ENCODE results near the gene CDCA5.

The CDCA5 gene

DNA sequence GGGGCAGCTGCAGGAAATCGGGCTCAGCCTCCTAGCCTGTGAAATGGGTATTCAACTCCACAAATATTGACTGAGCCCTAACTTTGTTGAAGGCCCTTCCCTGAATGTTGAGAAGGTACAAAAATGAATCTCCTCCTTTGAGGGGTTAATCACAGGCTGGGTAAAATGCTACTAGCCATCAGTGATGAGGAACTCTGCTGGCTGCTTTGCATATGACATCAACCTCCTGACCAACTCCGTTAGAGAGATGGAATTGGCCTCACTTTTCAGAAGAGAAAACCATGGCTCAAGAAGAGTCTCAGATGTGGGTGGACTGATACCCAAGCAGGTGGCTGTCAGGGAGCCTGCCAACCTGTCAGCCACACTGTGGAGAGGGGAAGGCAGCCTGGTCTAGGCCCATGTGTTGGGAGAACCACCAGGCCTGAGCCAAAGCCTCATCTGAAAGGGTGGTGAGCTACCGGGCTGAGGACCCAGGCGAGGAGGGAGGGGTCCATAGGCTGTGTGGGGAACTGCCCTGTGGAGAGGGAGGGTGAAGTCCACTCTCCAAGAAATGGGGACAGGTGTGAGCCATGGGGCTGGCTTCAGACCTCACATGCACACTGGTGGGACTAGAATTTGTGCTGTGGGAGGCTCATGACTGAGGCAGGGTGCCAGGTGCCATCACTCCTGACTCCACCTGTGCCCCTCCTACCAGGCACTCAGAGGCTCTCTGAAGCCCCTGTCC, 11.8 kb downstream of the CDCA5 start:
- DNase-seq (ENCODE audit: low spot score) = no peak

DNA sequence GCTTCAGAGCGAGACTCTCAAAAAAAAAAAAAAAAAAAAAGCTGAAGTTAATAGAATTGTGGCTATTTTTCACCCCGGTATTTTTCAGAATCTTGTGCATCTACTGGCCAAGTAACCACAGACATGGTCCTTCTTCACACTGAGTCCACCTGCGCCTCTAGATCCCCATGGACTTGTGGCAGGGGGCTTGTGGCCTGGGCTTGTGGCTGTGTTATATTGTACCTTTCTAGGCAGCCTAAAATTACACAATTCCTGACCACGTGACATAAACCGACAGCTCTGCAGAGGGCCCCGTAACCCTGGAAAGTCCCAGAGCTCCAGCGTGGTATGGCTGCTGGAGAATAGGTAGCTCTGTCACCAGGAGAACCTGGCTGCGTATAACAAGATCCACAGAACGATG, 14.6 kb downstream of the CDCA5 start:
- DNase-seq (ENCODE audit: low spot score) = no peak

DNA sequence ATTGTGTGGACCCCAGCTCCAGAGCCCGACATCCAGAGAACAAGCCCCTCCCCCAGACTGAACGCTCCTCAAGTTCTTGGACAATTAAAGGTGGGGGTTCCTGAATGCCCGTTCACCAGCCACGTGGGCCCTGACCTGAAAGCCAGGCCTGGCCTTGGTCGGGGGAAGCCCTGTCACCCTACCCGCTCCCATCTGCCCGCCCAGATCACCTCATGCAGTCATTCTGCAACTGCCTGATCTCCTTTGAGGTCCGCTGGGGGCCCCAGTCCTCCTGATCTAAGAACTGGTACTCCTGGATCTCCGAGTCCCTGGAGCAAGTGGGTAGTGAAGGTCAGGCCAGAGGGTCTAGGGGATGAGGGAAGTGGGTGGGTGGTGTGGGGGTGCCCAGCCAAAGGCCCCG, 16.4 kb downstream of the CDCA5 start:
- DNase-seq (ENCODE audit: low spot score) = no peak

DNA sequence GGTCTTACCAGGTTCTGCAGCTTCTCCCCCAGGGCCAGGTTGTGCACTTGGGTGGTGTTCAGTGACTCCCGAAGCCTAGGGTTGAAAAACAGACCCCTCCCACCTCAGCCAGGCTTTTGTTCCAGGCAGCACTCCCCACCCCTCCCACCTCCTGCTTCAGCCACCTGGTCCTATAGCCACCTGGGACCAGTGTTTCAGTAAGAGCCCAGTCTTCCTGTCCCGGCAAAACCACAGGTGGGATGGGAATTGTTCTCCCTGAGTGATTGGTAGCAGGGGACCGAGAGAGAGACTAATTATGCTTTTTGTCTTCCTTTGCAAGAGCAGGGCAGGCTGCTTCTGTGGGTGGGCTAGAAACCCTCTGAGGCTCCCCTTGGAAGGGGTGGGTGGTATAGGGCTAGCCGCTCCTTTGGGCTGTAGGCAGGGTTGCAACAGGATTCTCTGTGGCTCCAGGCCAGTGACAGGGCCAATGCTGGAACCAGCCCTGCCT, 17.0 kb downstream of the CDCA5 start:
- DNase-seq (ENCODE audit: low spot score) = no peak

DNA sequence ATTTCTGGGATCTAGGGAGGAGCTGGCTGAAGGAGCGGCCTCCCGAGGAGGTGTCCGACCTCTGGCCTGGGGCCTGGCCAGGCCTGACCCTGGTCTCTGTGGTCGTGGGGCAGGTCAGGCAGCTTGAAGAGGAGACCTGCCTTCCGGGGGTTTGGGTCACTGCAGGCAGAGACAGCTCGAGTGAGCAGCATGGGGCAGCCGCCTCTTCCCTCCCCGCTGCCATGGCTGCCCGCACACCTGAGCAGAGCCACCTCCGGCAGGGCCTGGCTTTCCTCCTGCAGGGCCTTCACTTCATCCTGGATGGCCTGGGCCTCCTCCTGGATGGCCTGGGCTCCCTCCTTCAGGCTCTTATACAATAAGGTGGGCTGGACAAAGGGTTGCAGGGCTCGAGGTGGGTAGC, 17.5 kb downstream of the CDCA5 start:
- no peak for DNase-seq (ENCODE audit: low spot score)

DNA sequence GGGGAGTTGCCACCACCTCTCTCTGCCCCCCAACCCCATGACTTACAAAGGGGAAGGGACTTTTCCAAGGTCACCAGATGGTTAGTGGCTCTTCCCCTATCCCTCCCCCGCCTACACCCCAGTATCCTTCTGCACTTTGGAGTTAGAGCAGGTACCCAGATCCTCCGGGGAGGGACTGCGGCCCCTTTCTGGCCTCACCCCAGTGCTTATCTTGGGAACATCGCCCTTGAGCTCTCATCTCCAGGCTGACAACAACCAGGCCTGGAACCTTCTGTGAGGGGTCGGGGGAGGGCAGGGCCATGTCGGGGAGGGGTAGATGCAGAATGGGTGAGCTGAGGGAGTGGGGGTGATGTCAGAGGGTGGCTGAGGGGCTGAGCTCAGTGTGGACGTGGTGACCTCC, 18.0 kb downstream of the CDCA5 start:
- DNase-seq (ENCODE audit: low spot score) = no peak

DNA sequence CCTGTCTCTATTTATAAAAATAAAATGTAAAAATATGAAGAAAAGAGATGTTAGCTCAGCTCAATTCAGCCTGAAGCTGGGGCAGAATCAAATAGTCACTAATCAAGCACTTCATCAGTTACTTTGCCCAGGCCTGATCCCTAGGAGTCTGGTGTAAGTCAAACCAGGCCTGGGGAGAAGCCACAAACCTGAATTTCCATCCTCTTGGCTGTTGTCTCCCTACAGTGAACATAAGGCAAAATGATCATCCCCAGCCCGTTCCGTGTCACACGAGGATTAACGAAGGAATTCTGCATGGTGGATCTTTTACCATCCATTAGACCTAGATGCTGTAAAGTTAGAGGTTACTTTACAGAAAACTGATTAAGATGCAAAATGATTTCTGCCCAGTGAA, 19.0 kb downstream of the CDCA5 start:
- no peak for DNase-seq (ENCODE audit: low spot score)

DNA sequence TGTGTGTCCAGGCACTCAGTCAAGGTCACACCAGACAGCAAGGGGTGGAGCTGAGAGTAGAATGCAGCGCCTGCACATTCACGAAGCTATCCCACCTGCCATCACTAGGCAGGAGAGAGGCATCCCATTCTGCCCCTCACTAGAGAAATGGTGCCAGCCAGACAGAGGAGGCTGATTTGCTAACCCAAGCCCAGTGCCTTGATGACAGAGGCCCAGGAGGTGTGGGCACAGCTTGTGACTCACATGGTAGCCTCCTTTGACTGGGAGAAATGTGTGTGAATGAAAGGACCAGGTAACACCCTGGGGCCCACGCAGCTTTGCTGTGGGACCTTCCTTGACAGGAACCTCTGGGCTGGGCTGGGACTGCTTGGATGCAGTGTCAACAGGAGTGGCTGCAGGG, 20.3 kb downstream of the CDCA5 start:
- no peak for DNase-seq (ENCODE audit: low spot score)

DNA sequence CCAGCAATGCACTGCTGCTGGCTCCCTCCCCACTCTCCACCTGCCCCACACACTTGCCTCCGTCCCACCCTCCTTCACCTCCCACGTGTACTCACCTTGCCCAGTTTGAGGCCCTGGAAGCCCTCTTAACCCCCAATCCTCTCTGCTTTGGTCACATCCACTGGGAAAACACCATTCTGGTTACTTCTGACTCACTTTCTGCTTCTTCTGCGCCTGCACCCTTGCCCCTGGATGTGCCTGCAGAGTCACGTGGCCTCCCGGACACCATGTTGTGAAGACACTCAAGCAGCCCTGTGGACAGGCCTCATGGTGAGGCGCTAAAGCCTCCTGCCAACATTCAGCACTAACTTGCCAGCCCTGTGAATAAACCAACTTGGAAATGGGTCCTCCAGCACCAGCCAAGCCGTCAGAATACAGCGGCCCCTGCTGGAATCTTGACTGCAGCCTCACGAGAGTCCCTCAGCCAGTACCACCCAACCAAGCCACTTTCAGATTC, 22.9 kb downstream of the CDCA5 start:
- DNase-seq (ENCODE audit: low spot score) = no peak

DNA sequence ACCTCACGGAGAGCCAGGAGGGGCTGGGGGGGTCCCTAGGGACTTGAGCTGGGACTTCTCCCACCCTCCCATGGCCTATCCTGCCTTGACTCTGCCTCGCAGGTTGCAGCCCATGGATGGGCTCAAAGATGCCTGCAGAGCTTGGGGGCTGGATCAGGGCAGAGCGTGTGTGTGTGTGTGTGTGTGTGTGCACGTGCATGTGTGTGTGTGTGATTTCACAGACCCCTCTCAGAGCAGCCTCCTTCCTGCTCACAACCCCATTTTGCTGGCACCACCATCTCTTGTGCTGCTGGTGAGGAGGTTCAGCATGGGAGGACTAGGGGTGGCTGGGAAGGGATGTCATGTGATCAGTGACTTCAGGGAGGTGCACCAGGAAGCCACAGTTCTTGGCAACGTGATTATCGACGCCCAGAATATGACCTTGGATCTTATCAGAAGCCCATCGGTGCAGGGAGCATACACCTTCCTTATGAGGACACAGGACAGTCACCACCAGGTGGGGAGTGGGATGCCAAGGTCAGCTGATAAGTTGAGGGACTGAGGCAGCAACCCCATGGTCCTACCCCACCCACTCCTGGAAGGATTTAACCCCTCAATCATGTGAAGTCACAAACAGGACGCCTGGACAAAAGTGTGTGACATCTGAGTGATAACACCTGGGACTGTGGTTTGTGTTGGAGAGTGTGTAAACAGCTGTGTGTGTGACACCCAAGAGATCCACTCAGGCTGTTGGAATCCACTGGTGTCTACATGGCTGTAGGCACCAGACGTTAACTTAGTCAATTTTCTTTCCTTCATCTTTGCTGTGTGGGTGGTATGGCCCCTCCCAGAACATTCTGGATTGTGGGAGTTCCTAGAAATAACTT, 23.6 kb downstream of the CDCA5 start:
- no peak for DNase-seq (ENCODE audit: low spot score)

DNA sequence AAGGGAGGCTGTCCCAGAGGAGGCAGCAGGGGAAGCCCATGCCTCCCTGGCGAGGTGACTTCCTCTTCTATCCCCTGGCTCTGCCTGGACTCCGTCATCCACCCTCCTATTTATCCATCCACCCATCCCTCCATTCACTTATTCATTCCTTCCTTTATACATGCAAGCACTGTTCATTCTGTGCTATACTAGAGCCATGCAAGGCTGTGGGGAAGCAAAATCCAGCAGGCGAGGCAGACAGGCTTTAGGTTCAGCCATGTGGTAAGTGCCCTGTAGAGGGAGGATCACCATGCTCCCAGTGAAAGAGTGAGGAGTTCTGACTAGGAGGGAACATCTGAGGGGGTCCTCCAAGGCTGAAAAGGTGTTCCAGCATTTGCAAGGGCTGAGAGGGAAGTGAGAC, 24.3 kb downstream of the CDCA5 start:
- DNase-seq (ENCODE audit: low spot score) = no peak

DNA sequence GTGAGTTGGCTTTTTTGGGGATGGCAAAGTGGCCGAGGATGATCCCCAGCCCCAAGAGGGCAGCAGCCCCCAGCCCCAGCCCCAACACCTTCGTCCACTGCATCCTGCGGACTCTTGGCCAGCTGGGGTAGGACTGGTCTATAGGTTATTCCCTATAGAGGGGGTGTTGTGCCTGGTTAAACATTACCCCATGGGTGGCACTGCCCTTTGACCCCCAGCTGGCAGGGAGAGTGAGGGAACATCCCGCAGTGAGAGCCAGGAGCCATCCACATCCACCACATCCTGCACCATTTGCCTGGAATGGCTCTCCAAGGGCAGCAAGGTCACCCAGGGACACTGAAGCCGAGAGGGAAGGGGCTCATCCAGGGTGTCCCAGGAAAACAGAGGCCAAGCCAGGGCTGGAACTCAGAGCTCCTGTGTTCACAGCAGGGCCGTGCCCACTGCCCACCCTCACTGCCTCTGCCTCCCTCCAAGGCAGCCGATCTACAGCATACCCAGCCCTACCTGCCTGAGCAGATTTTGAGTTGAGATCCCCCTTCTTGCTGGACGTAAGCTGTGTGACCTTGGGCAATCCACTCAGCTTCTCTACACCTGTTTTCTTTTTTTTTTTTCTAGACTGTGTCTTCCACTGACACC, 25.3 kb downstream of the CDCA5 start, which contains the start of gene NAALADL1:
TSS of gene NAALADL1 (minus strand) at position 135 of the 636 bp plus-strand sequence. CDS start at position 103, 32 bp downstream.
- no peak for DNase-seq (ENCODE audit: low spot score)

DNA sequence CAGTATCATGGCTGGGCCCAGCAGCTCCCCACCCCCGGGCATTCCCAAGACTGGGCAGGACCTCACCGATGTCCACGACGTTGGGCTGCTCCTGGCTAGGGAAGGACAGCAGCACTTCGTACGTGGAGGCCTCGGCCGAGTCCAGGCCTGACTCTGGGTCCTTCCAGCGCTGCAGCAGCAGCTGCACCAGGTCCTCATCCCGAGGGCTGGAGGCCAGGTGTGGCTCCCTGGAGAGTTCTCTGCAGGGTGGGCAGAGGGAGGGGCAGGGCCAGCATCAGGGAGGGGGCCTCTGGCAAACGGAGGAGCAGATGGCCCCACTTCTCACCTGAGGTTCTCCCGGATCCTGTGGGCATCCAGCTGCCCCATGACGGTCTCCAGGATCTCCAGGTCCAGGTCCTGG, 25.8 kb downstream of the CDCA5 start:
- no peak for DNase-seq (ENCODE audit: low spot score)

DNA sequence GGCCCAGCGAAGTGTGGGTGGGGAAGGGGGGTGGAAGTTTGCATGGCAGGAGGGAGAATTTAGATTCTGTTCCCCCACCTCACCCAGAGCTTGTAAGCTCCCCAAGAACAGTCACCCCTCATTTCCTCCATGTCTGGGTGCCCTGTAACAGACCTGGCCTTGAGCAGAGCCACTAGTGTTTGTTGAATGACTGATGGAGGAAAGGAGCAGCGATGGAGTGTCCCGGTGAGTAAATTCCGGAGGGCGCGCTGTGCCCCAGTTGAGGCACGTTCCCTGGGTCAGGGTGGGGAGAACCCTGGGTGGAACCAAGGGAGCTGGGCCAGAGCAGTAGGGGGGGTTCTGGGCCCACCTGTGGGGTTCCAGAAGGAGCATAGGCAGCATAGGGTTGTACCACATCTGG, 26.3 kb downstream of the CDCA5 start:
- no peak for DNase-seq (ENCODE audit: low spot score)

DNA sequence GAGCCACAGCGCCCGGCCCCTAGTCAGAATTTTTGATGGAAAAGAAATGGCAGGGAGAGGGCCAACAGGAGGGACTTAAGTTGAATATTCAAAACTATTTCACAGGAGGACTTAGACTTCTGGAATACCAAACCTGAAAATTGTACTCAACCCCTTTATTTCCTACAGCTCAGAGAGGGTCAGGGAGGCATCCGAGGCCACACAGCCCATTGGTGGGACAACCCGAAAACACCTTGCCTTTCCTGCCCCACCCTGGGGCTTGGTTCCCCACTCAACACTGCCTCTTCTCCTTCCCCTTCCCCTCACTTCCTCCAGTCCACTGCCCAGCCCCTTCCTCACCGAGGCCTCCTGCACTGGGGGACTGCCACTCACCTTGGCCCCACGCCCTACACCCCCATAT, 26.8 kb downstream of the CDCA5 start:
- no peak for DNase-seq (ENCODE audit: low spot score)

DNA sequence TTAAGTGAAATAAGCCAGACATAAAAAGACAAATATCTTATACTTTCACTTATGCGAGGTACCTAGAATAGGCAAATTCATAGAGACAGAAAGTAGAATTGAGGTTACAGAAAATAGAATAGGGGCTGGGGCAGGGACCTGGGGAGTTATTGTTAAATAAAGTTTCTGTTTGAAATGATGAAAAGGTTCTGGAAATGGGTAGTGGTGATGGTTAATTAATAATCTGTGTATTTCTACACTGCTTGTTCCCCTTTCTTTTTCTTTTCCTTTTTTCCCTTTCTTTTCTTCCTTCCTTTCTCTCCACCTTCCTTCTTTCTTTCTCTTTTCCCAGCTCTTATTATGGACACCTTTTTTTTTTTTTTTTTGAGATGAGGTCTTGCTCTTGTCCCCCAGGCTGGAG, 28.3 kb downstream of the CDCA5 start:
- no peak for DNase-seq (ENCODE audit: low spot score)

DNA sequence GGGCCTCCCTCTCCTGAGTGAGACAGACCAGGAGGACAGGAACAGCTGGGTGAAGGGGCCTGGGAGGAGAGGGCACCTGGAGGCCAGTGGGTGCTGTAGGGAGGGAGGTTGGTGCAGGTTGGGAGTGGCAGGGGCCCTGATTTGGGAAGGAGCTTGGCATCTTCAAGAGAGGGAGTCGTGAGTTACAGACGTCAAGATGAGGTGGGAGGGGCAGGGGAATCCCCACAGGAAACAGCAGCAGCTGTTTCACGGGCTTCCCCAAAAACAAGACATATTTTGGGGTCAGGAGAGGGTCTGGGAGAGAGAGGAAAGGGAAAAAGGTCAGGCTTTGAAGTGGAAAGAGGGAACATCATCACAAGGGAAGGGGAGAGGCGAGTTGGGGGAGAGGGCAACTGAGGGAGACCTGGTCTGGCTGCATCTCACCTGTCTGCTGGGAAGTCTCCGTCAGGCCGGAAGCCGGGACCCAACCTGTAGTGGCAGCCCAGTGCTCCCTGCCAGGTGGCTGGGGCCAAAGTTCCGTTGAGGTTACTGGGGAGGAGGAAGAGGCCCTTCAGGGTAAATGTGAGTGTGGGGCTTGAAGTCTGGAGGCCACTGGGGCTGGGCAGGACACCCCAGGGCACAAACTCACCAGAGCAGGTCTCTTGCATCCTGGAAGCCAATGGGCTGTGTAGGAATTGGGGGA, 29.9 kb downstream of the CDCA5 start:
- no peak for DNase-seq (ENCODE audit: low spot score)

DNA sequence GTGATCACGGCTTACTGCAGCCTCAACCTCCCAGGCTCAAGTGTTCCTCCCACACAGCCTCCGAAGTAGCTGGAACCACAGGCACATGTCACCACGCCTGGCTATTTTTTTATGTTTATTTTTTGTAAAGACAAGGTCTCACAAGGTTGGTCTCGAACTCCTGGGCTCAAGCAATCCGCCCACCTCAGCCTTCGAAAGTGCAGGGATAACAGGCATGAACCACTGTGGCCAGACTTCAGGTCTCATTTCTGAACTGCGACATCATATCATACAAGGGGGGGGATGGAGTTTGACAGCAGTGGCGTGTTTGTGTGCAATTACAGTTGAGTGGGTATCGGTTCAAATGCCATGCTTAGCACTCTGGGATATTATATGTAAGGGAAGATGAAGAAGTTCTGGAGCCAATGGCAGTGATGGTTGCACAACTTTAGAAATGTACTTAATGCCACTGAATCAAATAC, 32.4 kb downstream of the CDCA5 start:
- no peak for DNase-seq (ENCODE audit: low spot score)

DNA sequence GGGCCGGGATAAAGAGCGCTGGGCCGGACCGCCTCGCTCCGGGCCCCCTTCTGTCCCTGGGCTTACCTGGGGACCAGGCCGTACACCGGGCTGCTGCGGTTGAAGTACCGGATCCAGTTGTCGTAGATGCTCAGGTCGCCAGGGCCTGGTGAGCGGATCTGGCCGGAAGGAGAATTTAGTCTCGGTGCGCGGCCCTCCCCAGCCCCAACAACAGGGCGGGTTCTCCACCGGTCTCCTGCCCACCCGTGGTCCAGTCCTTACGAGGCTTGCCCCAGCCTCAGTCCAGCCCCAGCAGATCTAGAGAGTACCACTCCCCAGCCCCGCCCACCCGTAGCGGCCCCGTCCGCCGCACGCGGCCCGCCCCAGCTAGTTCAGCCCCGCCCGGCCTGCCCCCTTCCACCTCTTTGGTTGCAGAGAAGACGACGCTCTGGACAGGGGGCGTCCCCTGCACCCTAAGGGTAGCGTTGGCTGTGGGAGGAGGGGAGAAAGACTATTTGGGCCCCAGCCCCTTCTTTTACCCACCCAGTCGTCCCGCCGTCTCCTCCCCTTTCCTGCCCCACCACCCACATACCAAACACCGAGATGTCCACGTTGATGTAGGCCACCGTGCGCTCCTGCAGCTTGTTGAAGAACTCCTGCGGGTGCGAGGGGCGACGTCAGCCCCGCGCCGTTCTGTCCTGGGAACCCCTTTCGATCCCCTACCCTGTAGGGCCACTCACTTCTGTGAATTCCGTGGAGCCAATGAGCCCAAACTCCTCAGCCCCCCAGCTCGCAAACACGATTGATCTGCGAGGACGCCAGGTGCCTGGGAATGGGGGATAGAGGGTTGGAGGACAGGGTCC, 36.0 kb downstream of the CDCA5 start:
- peak; percentile 40 for DNase-seq (ENCODE audit: low spot score)

DNA sequence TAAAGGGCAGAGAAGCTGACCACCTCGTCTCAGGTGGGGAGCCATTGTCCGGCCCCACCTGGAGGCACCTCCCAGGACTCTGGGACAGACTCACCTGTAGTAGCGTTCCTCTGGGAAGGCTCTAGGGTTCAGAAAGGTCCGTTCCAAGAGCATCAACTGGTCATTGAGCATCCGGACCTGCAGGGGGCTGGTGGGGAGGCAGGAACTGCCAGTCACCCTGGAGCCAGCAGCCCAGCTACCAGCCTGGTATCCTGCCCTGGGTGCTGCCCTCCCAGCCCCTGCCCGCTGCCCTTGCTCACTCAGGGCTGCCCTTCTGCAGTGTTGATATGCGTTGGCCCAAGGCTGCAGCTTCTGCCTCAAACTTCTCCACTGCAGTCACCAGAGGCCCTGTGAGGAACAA, 38.1 kb downstream of the CDCA5 start:
- no peak for DNase-seq (ENCODE audit: low spot score)

DNA sequence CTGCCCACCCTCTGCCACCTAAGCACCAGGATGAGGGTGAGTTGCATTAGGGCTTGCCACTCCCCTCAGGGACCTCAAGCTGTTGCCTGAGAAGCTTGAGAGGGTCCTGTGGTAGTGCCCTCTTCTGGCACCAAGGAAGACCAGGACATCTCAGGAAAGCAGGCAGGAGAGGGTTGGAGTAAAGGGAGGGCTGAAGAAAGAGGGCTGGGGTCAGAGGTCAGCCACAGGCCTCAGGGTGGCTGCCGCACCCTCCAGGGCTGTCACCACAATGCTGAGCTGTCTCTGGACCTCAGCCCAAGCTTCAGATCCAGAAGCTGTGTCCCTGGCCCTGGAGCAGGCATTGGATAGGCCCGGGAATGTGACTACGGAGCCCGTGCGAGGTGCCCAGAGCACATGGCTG, 38.8 kb downstream of the CDCA5 start:
- DNase-seq (ENCODE audit: low spot score) = no peak

Data from AG08395 (cell line).